Right cardiac atrium (tissue), 5 donors: Measurements from ENCODE around the gene SLC29A3. TPM values are rescaled to one million over a fixed set of nuclear protein-coding genes. Genes with fewer than 3 reads are reported as not detected.

Experiments used
- ATAC-seq, 2 donors: fragments of 200-7000 bp; cut with Tn5 transposase; one replicate each; pipeline versions ENCODE4 v1.8.0 to v1.9.1; 2020; ENCODE audit warnings: moderate library complexity in 2 of 2, mild to moderate bottlenecking in 1 of 2
- DNase-seq, 3 donors: peaks; one replicate each; pipeline ENCODE4 v3.0.0-alpha.2; 2020
- H3K27ac ChIP-seq: one replicate; pipeline ENCODE4 v1.5.1; 2013; ENCODE audit warnings: mild to moderate bottlenecking, low read length, control low read depth, moderate library complexity
- H3K27me3 ChIP-seq: one replicate; pipeline ENCODE4 v1.6.1; 2013; ENCODE audit not compliant: control insufficient read depth, insufficient read depth
- H3K4me1 ChIP-seq: one replicate; pipeline ENCODE4 v1.6.1; 2013; ENCODE audit warnings: low read length; ENCODE audit not compliant: control insufficient read depth, insufficient read depth
- H3K4me3 ChIP-seq: one replicate; pipeline ENCODE4 v1.5.1; 2013; ENCODE audit warnings: low read length, control low read depth
- H3K9me3 ChIP-seq: one replicate; pipeline ENCODE4 v1.6.1; 2013; ENCODE audit warnings: low read length; ENCODE audit not compliant: control insufficient read depth
- WGBS: extraction: QIAGEN DNeasy Blood & Tissue Kit; methylation state at CpG from one replicate; pipeline ENCODE4 v1.1.7; 2013; 5-methylcytosine and 5-hydroxymethylcytosine counted together
- intact Hi-C, 4 donors: fragments of 100-400 bp; cut with DNase I; formaldehyde crosslinking; loops; one replicate each; pipeline versions ENCODE4 v1.11.0 to v1.14.0; 2022 to 2023
- polyA plus RNA-seq: library from polyadenylated mRNA; stranded (reverse); fragments of 200-250 nt; gene quantifications from one replicate; pipeline ENCODE4 v1.2.3, GENCODE V29; 2013
- total RNA-seq, 4 donors: library from RNA; stranded (reverse); fragmentation: NEBNext Ultra II Directional; extraction: Animal tissue kit (Norgen Biotek cat#: 25700); gene quantifications; one replicate each; pipeline ENCODE4 v1.2.1, GENCODE V29; 2021
- donor health status: healthy with polysubstance abuse.
- donor health status: DM: no; HTN: yes; CAD: no.
- donor health status: DM: no; HTN: no; CAD: no.
- donor health status: DM: no; HTN: yes; CAD: no; lungs with severe emphysema.
- donor health status: DM: yes; HTN: yes; CAD: no.

Gene SLC29A3
- total and polyA plus RNA-seq, 5 donors, result 1.4 to 2.7 (median 2.2) TPM

DNA sequence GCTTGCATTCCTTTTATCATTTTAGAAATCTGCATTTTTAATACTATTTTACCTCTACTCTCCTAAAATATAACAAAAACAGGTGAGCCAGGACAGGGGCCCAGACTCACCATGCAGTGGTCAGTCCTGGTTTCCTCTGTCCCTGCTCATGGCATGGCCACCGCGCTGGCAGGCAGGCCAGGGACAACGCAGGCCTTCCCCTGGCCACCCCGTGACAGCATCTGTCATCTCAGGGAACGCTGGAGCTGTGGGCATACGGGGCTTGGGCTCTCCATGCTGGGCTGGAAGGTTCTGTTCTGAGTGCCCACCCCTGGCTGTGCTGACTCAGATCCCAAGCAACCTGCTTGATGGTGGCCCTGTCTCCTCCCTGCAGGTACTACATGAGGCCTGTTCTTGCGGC is 42.5 kb downstream of the SLC29A3 start:
- H3K9me3 ChIP-seq, result no peaks in the 10 kb centered on the region
- ATAC-seq (no peak), DNase-seq (no peak)
- H3K4me3 ChIP-seq, result no peak overlapping the region
- no peaks in the 10 kb centered on the region for H3K4me1 ChIP-seq
- no peak overlapping the region for H3K27ac ChIP-seq
- intact Hi-C loops, result no loop called here
- no peaks in the 10 kb centered on the region for H3K27me3 ChIP-seq
- 94% methylated on average over 7 of the region's 7 CpGs for WGBS

DNA sequence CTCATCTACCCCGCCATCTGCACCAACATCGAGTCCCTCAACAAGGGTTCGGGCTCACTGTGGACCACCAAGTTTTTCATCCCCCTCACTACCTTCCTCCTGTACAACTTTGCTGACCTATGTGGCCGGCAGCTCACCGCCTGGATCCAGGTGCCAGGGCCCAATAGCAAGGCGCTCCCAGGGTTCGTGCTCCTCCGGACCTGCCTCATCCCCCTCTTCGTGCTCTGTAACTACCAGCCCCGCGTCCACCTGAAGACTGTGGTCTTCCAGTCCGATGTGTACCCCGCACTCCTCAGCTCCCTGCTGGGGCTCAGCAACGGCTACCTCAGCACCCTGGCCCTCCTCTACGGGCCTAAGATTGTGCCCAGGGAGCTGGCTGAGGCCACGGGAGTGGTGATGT is 43.1 kb downstream of the SLC29A3 start:
- ATAC-seq (no peak), DNase-seq (no peak)
- Histone ChIP-seq H3K4me1 (no peaks in the 10 kb centered on the region), H3K27ac (no peak overlapping the region), H3K4me3 (no peak overlapping the region), H3K9me3 (no peaks in the 10 kb centered on the region), H3K27me3 (no peaks in the 10 kb centered on the region)
- intact Hi-C loops, result no loop called here
- WGBS, result 95% methylated on average over 16 of the region's 16 CpGs

DNA sequence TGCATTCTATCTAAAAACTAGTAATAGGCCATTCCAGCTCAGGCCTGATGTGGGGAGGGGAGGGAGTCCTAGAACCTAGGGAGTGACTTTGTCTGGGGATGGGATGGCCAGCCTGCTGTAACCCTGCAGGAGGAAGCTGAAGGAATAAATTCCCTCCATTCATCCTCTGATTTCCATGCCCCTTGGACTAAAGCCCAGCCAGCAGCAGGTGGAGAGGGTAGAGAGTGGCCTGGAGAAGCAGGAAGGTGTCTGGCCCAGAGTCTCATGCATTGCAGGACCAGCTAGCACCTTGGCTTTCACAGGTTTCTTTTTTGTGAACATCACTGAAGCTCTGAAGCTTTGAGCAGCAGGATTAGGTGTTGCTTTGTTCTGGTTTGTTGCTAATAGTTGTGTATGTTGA is 44.9 kb downstream of the SLC29A3 start:
- Histone ChIP-seq H3K27ac (no peak overlapping the region), H3K27me3 (no peaks in the 10 kb centered on the region), H3K4me3 (no peak overlapping the region), H3K4me1 (no peaks in the 10 kb centered on the region), H3K9me3 (no peaks in the 10 kb centered on the region)
- no peak for ATAC-seq
- intact Hi-C loops, result no loop called here
- no peak for DNase-seq

DNA sequence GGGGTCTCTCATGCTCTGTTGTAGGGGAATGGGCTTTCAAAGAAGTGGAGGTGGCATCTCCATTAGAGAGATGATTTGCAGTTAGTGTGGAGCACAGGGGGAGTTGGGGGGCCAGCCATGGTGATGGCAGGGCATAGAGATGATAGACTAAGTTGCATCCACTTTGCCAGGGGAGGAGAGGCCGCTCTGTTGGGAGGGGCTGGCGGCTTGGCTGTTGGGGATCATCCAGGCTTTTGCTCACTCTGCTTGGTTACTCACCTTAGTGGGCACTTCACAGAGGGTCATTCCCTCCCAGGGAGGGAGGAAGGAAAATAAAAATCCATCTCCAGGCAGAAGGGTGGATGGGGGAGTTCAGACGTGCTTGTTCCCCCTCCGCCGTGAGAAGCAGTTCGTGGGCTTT is 46.3 kb downstream of the SLC29A3 start:
- Histone ChIP-seq H3K27ac (no peak overlapping the region), H3K4me3 (no peak overlapping the region), H3K27me3 (no peaks in the 10 kb centered on the region), H3K9me3 (no peaks in the 10 kb centered on the region), H3K4me1 (no peaks in the 10 kb centered on the region)
- intact Hi-C loops, result no loop called here
- DNase-seq (no peak), ATAC-seq (no peak)
- 98% methylated on average over 6 of the region's 6 CpGs for WGBS

DNA sequence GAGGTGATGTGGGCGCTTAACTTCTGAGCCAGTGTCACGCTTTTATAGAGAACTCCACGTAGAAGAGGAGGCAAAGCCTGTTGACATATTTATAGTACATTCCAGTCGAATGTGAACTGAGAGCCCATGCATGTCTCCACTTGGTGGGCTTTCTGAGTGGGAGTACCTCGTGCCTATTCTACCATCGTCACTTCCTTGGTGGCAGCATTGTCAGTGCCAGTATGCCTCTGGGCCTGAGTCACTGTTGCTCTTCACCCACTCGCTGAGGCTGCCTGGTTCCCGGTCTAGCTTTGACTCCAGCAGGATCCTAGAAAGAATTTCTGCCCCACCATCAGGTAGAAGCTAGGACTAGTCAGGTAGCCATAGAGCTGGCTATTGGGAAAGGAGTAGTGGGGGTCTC is 47.6 kb downstream of the SLC29A3 start:
- Histone ChIP-seq H3K27me3 (no peaks in the 10 kb centered on the region), H3K4me1 (no peaks in the 10 kb centered on the region), H3K27ac (no peak overlapping the region), H3K9me3 (no peaks in the 10 kb centered on the region), H3K4me3 (no peak overlapping the region)
- DNase-seq (no peak), ATAC-seq (no peak)
- intact Hi-C loops, result no loop called here
- 86% methylated on average over 8 of the region's 8 CpGs for WGBS

DNA sequence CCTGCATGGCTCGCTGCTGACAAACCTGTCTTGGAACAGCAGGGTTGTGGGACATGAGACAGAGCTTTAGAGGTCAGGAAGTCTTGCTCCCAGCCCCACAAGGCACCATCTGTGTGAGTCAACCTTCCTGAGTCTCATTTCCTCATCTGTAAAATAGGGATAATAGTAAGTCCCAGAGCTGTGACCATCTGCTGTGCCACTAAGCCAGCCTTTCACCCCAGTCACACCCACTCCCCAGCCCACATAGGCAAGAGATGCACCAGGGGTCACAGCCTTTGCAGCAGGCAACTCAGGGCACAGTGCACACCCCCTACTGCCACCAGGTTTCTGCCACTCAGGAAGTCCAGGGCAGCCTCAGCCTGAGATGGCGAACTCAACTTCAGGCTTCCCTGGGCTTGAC is 48.2 kb downstream of the SLC29A3 start:
- Histone ChIP-seq H3K27me3 (no peaks in the 10 kb centered on the region), H3K4me3 (no peak overlapping the region), H3K27ac (no peak overlapping the region), H3K4me1 (no peaks in the 10 kb centered on the region), H3K9me3 (no peaks in the 10 kb centered on the region)
- ATAC-seq (peak; percentile 18 to 45), DNase-seq (no peak)
- intact Hi-C loops, result no loop called here
- 75% methylated on average over 2 of the region's 2 CpGs for WGBS

DNA sequence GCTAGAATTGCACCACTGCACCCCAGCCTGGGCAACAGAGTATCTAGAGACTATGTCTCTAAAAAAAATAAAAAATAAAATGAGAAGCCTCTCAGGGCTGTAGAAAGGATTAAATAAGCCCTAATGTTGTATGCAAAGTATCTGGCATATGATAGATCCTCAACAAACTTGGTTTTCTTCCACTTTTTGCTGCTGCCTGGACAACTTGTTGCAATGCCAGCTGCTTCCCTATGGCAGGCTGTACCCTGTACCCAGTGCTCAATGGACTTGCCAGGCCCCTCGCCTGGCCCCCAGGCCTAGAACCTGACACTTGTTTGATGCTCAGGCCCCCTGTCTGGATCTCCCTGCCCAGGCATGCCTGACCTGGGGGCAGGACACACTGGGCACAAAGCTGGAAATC is 49.1 kb downstream of the SLC29A3 start:
- H3K27me3 ChIP-seq, result no peaks in the 10 kb centered on the region
- no peaks in the 10 kb centered on the region for H3K9me3 ChIP-seq
- 93% methylated on average over 1 of the region's 1 CpG for WGBS
- no peak overlapping the region for H3K27ac ChIP-seq
- ATAC-seq (no peak), DNase-seq (no peak)
- H3K4me1 ChIP-seq, result no peaks in the 10 kb centered on the region
- H3K4me3 ChIP-seq, result no peak overlapping the region
- intact Hi-C loops, result no loop called here

DNA sequence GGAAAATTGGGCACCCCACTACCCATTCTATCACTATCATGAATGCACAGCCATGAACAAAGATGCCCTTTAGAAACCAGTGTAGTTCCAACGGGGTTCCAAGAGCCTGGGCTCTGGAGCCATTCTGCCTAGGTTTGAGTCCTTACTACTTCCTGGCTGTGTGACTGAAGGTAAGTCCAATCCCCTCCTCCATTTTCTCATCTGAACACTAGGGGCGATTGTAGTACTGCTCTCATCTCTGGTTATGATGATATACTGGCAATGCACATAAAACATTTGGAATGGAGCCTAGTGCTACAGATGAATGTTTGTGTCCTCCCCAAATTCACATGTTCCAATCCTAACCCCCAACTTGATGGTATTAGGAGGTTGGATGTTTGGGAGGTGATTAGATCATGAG is 49.6 kb downstream of the SLC29A3 start:
- no peaks in the 10 kb centered on the region for H3K4me1 ChIP-seq
- no peaks in the 10 kb centered on the region for H3K9me3 ChIP-seq
- no peak for DNase-seq

DNA sequence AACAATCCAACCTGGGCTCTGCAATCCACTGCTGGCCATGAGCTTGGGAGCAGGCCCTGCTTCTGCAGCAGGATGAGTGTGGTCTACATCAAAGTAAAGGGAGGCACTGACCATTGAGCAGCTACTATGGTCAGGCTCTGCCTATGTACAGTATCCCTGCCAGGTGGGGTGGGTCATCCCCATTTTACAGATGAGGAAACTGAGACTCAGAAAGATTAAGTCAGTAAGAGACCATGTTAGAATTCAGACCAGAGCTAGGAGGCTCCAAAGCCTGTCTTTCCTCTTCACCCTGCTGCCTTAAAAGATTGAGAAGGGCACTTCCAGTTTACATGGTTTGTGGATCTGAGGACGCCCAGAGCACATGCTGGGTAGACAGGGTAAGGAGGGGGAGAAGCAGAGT is 50.5 kb downstream of the SLC29A3 start:
- ATAC-seq (no peak), DNase-seq (no peak)
- Histone ChIP-seq H3K4me1 (no peaks in the 10 kb centered on the region), H3K4me3 (no peak overlapping the region), H3K27me3 (no peaks in the 10 kb centered on the region), H3K9me3 (no peaks in the 10 kb centered on the region), H3K27ac (no peak overlapping the region)
- 85% methylated on average over 1 of the region's 1 CpG for WGBS
- intact Hi-C loops, result loop anchor here in 1 of 4 donors (10.0 kb wide), 1 partner anchor 55 kb away; the partner anchor contains the start of gene SLC29A3

More for the DNA sequence above, 49.6 kb downstream of the SLC29A3 start:
- intact Hi-C loops, result no loop called here
- Histone ChIP-seq H3K4me3 (no peak overlapping the region), H3K27me3 (no peaks in the 10 kb centered on the region), H3K27ac (no peak overlapping the region)
- WGBS, result 67% methylated on average over 2 of the region's 2 CpGs
- ATAC-seq, result no peak

DNA sequence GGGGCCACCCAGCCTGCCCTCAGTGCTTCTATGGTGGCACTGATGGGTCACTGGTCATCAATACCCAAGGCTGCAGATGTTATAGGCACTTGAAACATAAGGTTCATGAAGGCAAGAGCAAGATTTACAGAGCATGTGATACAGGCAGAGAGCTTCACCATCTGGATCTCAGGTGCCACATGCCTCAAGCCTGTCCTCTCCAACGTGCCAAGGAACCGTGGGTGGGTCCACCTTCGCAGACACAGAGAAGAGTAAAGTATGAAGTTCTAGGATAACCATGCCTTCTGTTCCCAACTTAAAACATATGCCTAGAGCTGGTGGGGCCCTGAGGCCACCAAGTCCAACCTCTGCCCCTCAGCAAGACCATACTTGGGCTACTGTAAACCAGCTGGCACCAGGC is 51.0 kb downstream of the SLC29A3 start:
- Histone ChIP-seq H3K9me3 (no peaks in the 10 kb centered on the region), H3K4me1 (no peaks in the 10 kb centered on the region), H3K27me3 (no peaks in the 10 kb centered on the region), H3K4me3 (no peak overlapping the region), H3K27ac (no peak overlapping the region)
- ATAC-seq (no peak), DNase-seq (no peak)
- WGBS, result 94% methylated on average over 3 of the region's 3 CpGs
- intact Hi-C loops, result loop anchor here in 1 of 4 donors (10.0 kb wide), 1 partner anchor 55 kb away; the partner anchor contains the start of gene SLC29A3

DNA sequence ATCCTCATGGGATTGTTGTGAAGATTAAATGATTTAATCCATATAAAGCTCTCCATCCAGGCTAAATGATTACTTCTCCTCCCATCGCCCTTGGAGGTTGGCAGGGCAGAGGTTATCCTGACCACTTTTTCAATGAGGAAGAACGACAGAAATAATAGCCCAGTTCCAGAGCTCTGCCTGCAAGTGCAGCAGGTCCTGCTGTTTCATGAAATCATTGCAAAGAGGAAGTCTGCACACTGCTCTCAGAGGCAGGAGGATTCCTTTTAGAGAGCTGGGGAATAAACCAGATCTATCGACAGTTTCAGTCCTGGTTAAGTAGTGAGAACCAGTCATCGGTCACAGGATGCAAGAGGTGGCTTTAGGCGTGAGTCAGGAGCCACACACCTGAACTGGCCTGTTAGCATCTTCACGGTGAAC is 52.7 kb downstream of the SLC29A3 start:
- DNase-seq, result no peak
- ATAC-seq, result no peak
- Histone ChIP-seq H3K9me3 (no peaks in the 10 kb centered on the region), H3K4me1 (no peaks in the 10 kb centered on the region), H3K27me3 (no peaks in the 10 kb centered on the region), H3K4me3 (no peak overlapping the region), H3K27ac (no peak overlapping the region)
- intact Hi-C loops, result loop anchor here in 1 of 4 donors (10.0 kb wide), 1 partner anchor 57 kb away; the partner anchor contains the start of gene SLC29A3
- 50% methylated on average over 6 of the region's 6 CpGs for WGBS

DNA sequence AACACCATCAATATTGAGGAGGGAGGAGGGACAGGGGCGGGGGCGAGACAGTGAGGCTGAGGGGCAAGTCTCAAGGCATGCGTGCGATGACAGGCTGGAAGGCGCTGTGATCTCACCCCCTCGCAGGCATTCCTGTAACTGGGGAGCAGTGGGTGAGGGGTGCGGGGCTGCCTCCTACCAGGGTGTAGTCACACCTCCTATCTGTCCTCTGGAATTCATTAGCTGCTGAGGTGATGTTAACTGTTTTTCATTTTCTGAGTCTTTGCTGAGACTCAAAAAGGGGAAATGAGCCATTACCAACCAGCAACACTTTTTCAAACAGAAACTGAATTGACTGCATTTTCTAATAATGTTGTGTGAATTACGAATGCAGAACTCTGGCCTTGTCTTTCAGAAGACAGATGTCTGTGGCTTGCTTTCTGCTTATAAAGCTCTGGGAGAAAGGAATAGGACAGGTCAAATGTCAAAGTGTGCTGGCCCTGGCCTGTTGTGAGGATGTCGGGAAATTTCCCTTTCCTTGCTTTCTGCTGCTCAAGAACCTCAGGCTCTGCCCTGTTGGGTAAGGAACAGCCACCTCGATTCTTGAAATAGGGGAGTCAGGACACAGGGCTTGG is 53.9 kb downstream of the SLC29A3 start:
- no peaks in the 10 kb centered on the region for H3K9me3 ChIP-seq
- no peaks in the 10 kb centered on the region for H3K4me1 ChIP-seq
- DNase-seq (no peak), ATAC-seq (no peak)
- no peak overlapping the region for H3K27ac ChIP-seq
- H3K4me3 ChIP-seq, result no peak overlapping the region
- no peaks in the 10 kb centered on the region for H3K27me3 ChIP-seq
- intact Hi-C loops, result loop anchor here in 1 of 4 donors (10.0 kb wide), 1 partner anchor 58 kb away; the partner anchor contains the start of gene SLC29A3
- WGBS, result 55% methylated on average over 10 of the region's 10 CpGs
